GM19099 (cell line): Measurements from ENCODE around the gene TTC39A.

Source experiments
- POLR2A ChIP-seq: IDR thresholded peaks from 3 replicates; pipeline ENCODE4 v1.6.1; 2011; ENCODE audit warnings: low read depth; ENCODE audit not compliant: insufficient read length; ENCODE audit errors: extremely low read depth

The TTC39A gene

GRCh38 chr1:51272916-51273315 lies 57.4 kb downstream of the TTC39A start:
- no peak for TF ChIP-seq POLR2A

GRCh38 chr1:51270751-51271150 lies 59.6 kb downstream of the TTC39A start:
- no peak for TF ChIP-seq POLR2A

- TF ChIP-seq POLR2A, result no peak
Observed at GRCh38 chr1:51268634-51269033, 61.7 kb downstream of the TTC39A start.

- TF ChIP-seq POLR2A, result no peak
Observed at GRCh38 chr1:51266791-51267190, 63.6 kb downstream of the TTC39A start.

GRCh38 chr1:51266181-51266580 lies 64.2 kb downstream of the TTC39A start:
- TF ChIP-seq POLR2A, result no peak

GRCh38 chr1:51265618-51266017 lies 64.7 kb downstream of the TTC39A start:
- TF ChIP-seq POLR2A, result no peak

GRCh38 chr1:51264451-51264850 lies 65.9 kb downstream of the TTC39A start:
- TF ChIP-seq POLR2A, result no peak

GRCh38 chr1:51263147-51263877 lies 67.0 kb downstream of the TTC39A start:
- no peak for TF ChIP-seq POLR2A

- TF ChIP-seq POLR2A, result no peak
Observed at GRCh38 chr1:51255331-51255730, 75.0 kb downstream of the TTC39A start.

- no peak for TF ChIP-seq POLR2A
Observed at GRCh38 chr1:51253691-51254090, 76.7 kb downstream of the TTC39A start.

GRCh38 chr1:51252366-51252765 lies 78.0 kb downstream of the TTC39A start:
- no peak for TF ChIP-seq POLR2A

- no peak for TF ChIP-seq POLR2A
Observed at GRCh38 chr1:51249445-51249844, 80.9 kb downstream of the TTC39A start.

GRCh38 chr1:51247499-51247898 lies 82.9 kb downstream of the TTC39A start:
- TF ChIP-seq POLR2A, result no peak

- no peak for TF ChIP-seq POLR2A
Observed at GRCh38 chr1:51247022-51247421, 83.3 kb downstream of the TTC39A start.

GRCh38 chr1:51242546-51242945 lies 87.8 kb downstream of the TTC39A start:
- TF ChIP-seq POLR2A, result no peak

- TF ChIP-seq POLR2A, result no peak
Observed at GRCh38 chr1:51241119-51241518, 89.2 kb downstream of the TTC39A start.

- no peak for TF ChIP-seq POLR2A
Observed at GRCh38 chr1:51240084-51240483, 90.3 kb downstream of the TTC39A start.

- TF ChIP-seq POLR2A, result no peak
Observed at GRCh38 chr1:51238034-51238403, 92.3 kb downstream of the TTC39A start.
